GM23248 (cell line): ENCODE measurements around the gene TEX101. TPM values are rescaled to one million over a fixed set of nuclear protein-coding genes. Genes with fewer than 3 reads are reported as not detected.

Experiments used
- DNase-seq: peaks from one replicate; pipeline ENCODE4 v3.0.0-alpha.2; 2015
- H2AFZ ChIP-seq: fragments of 200-600 bp; sonication (generic); 2 replicates; pipeline ENCODE4 v1.6.1; 2016; ENCODE audit warnings: antibody characterized with exemption
- H3F3A ChIP-seq: fragments of 200-600 bp; sonication (generic); 2 replicates; pipeline ENCODE4 v1.6.1; 2016; ENCODE audit warnings: mild to moderate bottlenecking, antibody characterized with exemption, mixed run types; ENCODE audit not compliant: insufficient read depth
- H3K27ac ChIP-seq: fragments of 200-600 bp; sonication (generic); 2 replicates; pipeline ENCODE4 v1.5.1; 2016; ENCODE audit warnings: mild to moderate bottlenecking
- H3K27me3 ChIP-seq: fragments of 200-600 bp; sonication (generic); replicated peaks from 2 replicates; pipeline ENCODE4 v1.6.1; 2016; ENCODE audit warnings: mild to moderate bottlenecking; ENCODE audit not compliant: insufficient read depth
- H3K36me3 ChIP-seq: fragments of 200-600 bp; sonication (generic); 2 replicates; pipeline ENCODE4 v1.6.1; 2016; ENCODE audit warnings: low read depth, mild to moderate bottlenecking
- H3K4me1 ChIP-seq: fragments of 200-600 bp; sonication (generic); 2 replicates; pipeline ENCODE4 v1.6.1; 2016; ENCODE audit warnings: mild to moderate bottlenecking; ENCODE audit not compliant: insufficient read depth
- H3K4me2 ChIP-seq: fragments of 200-600 bp; sonication (generic); one replicate; pipeline ENCODE4 v1.6.1; 2016; ENCODE audit warnings: mild to moderate bottlenecking; ENCODE audit not compliant: unreplicated experiment
- H3K4me3 ChIP-seq: fragments of 200-600 bp; sonication (generic); 2 replicates; pipeline ENCODE4 v1.5.1; 2016; ENCODE audit warnings: mild to moderate bottlenecking
- H3K79me2 ChIP-seq: fragments of 200-600 bp; sonication (generic); 2 replicates; pipeline ENCODE4 v1.6.1; 2016; ENCODE audit warnings: mild to moderate bottlenecking; ENCODE audit not compliant: insufficient read depth
- H3K9ac ChIP-seq: fragments of 200-600 bp; sonication (generic); 2 replicates; pipeline ENCODE4 v1.6.1; 2016; ENCODE audit warnings: mild to moderate bottlenecking
- H3K9me2 ChIP-seq: fragments of 200-600 bp; sonication (generic); 2 replicates; pipeline ENCODE4 v1.6.1; 2016; ENCODE audit warnings: mixed run types, mild to moderate bottlenecking, moderate library complexity; ENCODE audit not compliant: insufficient read depth
- H3K9me3 ChIP-seq: fragments of 200-600 bp; sonication (generic); one replicate; pipeline ENCODE4 v1.6.1; 2017; ENCODE audit warnings: low read depth
- H4K20me1 ChIP-seq: fragments of 200-600 bp; sonication (generic); 2 replicates; pipeline ENCODE4 v1.6.0; 2016; ENCODE audit not compliant: insufficient read depth
- EZH2 ChIP-seq: fragments of 200-600 bp; sonication (generic); IDR thresholded peaks from 2 replicates; pipeline ENCODE4 v1.6.1; 2018; ENCODE audit warnings: antibody characterized with exemption, mild to moderate bottlenecking; ENCODE audit not compliant: insufficient read depth, poor library complexity, severe bottlenecking
- EZH2phosphoT487 ChIP-seq: fragments of 200-600 bp; sonication (generic); IDR thresholded peaks from 2 replicates; pipeline ENCODE4 v1.6.1; 2018; ENCODE audit warnings: antibody characterized with exemption, moderate library complexity, mild to moderate bottlenecking, low read depth; ENCODE audit not compliant: insufficient read depth
- WGBS, 2 experiments: methylation state at CpG; one replicate each; pipeline ENCODE4 v1.1.6; 2015 to 2017; ENCODE audit warnings: low lambda C conversion rate in 2 of 2, low coverage in 1 of 2; ENCODE audit errors: missing lambda C conversion rate in 2 of 2; 5-methylcytosine and 5-hydroxymethylcytosine counted together
- in situ Hi-C: fragments of 300-500 bp; cut with MboI; formaldehyde crosslinking; loops from 2 replicates; pipeline ENCODE4 v1.15.0; 2020
- polyA plus RNA-seq: library from polyadenylated mRNA; unstranded; fragments of >200 nt; fragmentation: Nextera tagmentation; extraction: Ambion mirVana; gene quantifications from 2 replicates; pipeline ENCODE4 v1.2.1, GENCODE V29; 2016
- total RNA-seq: library from RNA; depleted of rRNA; stranded (reverse); fragments of >200 nt; shearing (Covaris generic); gene quantifications from 2 replicates; pipeline ENCODE4 v1.2.3, GENCODE V29; 2014

TEX101 gene
- total and polyA plus RNA-seq, 2 experiments from 2014 or later = not detected

DNA sequence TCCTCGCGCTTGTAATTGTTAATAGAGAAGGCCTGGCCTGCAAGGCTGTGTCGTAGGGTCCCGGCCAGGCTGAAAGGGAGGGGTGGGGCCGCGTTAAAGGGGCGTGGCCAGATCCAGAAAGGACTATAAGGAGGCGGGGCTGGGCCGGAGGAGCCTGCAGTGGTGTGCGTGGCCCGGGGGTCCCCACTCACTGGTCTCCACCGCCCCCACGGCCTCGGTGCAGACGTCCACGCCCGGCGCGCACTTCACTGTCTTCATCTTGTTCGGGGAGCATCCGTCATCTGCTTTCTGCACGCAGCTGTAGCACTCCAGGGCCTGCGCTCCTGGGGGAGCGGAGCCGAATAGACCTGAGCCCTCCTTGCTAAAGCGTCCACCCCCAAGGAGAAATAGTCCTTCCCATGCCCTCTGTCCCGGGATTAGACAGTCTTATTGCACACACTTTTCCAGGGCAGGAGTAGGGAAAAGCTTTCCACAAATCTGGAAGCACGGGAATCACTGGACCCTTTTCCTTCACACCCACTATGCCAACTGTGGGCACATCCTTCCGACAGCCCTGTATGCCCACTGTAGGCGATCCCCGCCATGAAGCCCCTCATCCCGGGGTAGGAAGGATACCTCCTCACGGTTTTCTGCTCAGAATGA is 49.6 kb downstream of the TEX101 start:
- WGBS, 2 experiments = 11 to 13% methylated on average over 28 to 33 of the region's 33 CpGs
- H3F3A ChIP-seq = peaks cover 5% of the 10 kb centered on the region
- in situ Hi-C loops = no loop called here
- H3K36me3 ChIP-seq = no peaks in the 10 kb centered on the region
- H3K4me2 ChIP-seq = peak overlapping the region; percentile 96
- DNase-seq = no peak
- H3K4me3 ChIP-seq = peak overlapping the region; percentile 98
- H3K27ac ChIP-seq = no peak overlapping the region
- no peaks in the 10 kb centered on the region for H3K79me2 ChIP-seq
- peak overlapping the region; percentile 63 for H3K9ac ChIP-seq
- no peaks in the 10 kb centered on the region for H3K27me3 ChIP-seq
- TF ChIP-seq EZH2 (no peak), EZH2phosphoT487 (no peak)
- H3K4me1 ChIP-seq = peaks cover 7% of the 10 kb centered on the region; the same call in 1 of the 2 replicates
- no peaks in the 10 kb centered on the region for H3K9me3 ChIP-seq
- H3K9me2 ChIP-seq = no peaks in the 10 kb centered on the region
- H4K20me1 ChIP-seq = no peaks in the 10 kb centered on the region
- H2AFZ ChIP-seq = peak overlapping the region; percentile 92

DNA sequence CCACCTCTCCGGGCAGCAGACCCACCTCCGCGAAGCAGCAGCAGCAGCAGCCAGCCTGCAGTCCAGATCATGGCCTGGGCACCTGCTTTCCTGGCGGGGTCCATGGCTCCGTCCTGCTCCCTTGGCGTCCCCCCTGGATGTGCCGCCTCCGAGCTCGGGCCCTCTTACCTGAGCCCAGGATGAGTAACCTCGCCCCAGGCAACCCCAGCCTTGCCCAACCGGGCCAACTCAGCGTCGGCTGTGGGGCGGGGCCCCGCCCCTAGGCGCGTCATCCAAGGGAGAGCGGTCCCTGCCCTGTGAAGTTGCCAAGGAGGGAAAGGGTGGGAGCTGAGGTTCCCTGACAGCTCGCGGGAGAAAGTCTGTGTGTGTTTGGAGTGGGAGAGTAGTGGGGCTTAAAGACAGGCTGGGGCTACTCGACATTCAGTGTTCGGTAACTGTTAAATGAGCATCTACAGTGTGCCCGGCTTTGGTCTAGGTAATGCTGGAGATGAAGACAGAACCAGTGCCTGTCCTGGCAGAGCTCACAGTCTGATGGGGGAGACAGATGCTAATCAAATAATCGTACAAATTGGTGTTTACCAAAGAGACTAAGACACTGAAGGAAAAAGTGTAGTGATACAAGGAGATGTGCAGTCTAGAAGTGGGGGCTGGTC is 50.9 kb downstream of the TEX101 start, which contains the start of gene LYPD3:
Gene LYPD3, minus strand, starts transcription at position 141 of the 653 bp plus-strand sequence. Its CDS starts 37 bp downstream, at position 104.
- TF ChIP-seq EZH2 = no peak
- TF ChIP-seq EZH2phosphoT487 = no peak
- DNase-seq = peak; percentile 82
- Histone ChIP-seq H2AFZ (peak within 1 kb of the TSS; percentile 92), H3K9me3 (no peaks in the 10 kb centered on the region), H3F3A (peaks cover 7% of the 10 kb centered on the region), H3K27ac (no peak within 1 kb of the TSS), H3K36me3 (no peaks in the 10 kb centered on the region), H3K4me1 (peaks cover 7% of the 10 kb centered on the region; the same call in 1 of the 2 replicates), H4K20me1 (no peaks in the 10 kb centered on the region), H3K27me3 (no peaks in the 10 kb centered on the region), H3K9me2 (no peaks in the 10 kb centered on the region), H3K4me3 (no peak within 1 kb of the TSS), H3K4me2 (no peak within 1 kb of the TSS), H3K79me2 (no peaks in the 10 kb centered on the region), H3K9ac (no peak within 1 kb of the TSS)
- in situ Hi-C loops = no loop called here
- WGBS, 2 experiments = 21 to 22% methylated on average over 24 of the region's 24 CpGs

DNA sequence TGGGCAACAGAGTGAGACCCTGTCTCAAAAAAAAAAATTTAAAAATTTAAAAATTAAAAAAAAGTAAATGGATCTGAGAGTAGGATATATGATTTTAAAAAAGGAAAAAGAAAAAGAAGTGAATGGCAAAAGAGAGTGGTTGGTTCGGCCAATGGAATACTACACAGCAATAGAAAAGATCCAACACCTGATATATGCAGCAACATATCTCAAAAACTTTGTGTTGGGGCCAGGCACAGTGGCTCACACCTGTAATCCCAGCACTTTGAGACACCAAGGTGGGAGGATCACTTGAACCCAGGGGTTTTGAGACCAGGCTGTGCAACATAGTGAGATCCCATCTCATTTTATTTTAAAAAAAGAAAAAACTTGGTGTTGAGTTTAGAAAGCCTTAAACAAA is 52.1 kb downstream of the TEX101 start:
- H3K9me3 ChIP-seq = no peaks in the 10 kb centered on the region
- peaks cover 7% of the 10 kb centered on the region; the same call in 1 of the 2 replicates for H3K4me1 ChIP-seq
- H3K27ac ChIP-seq = no peak overlapping the region
- no peaks in the 10 kb centered on the region for H3K36me3 ChIP-seq
- peaks cover 7% of the 10 kb centered on the region for H3F3A ChIP-seq
- no peak for DNase-seq
- no peaks in the 10 kb centered on the region for H3K27me3 ChIP-seq
- no peak overlapping the region for H2AFZ ChIP-seq
- in situ Hi-C loops = no loop called here
- 77 to 84% methylated on average over 1 of the region's 1 CpG for WGBS, 2 experiments
- TF ChIP-seq EZH2phosphoT487 (no peak), EZH2 (no peak)
- H4K20me1 ChIP-seq = no peaks in the 10 kb centered on the region
- no peak overlapping the region for H3K9ac ChIP-seq
- H3K79me2 ChIP-seq = no peaks in the 10 kb centered on the region
- H3K4me2 ChIP-seq = no peak overlapping the region
- no peak overlapping the region for H3K4me3 ChIP-seq
- no peaks in the 10 kb centered on the region for H3K9me2 ChIP-seq

DNA sequence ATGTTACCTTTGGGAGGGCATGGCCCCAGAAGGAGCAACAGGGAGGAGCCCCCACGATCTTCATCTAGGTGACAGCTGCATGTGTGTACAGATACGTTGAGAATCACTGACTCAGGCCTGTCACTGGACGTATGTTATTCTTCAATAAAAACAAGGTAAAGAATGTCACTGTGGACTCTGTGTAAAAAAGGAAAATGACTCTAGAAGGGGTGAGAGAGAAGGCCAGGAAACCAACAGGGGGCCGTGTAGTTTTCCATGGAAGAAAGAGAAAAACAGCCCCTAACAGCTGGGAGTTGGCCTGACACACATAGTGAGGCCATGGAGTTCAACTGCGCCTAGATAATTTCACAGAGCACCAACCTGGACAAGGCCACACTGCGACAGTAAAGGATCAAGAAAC is 52.6 kb downstream of the TEX101 start:
- Histone ChIP-seq H3K4me2 (no peak overlapping the region), H3K27ac (no peak overlapping the region), H3K4me3 (no peak overlapping the region), H4K20me1 (no peaks in the 10 kb centered on the region), H3F3A (peaks cover 7% of the 10 kb centered on the region), H2AFZ (no peak overlapping the region), H3K9ac (no peak overlapping the region), H3K36me3 (no peaks in the 10 kb centered on the region), H3K27me3 (no peaks in the 10 kb centered on the region), H3K9me3 (no peaks in the 10 kb centered on the region), H3K9me2 (no peaks in the 10 kb centered on the region), H3K79me2 (no peaks in the 10 kb centered on the region), H3K4me1 (peaks cover 7% of the 10 kb centered on the region; the same call in 1 of the 2 replicates)
- DNase-seq = no peak
- TF ChIP-seq EZH2phosphoT487 (no peak), EZH2 (no peak)
- WGBS, 2 experiments = 74 to 81% methylated on average over 6 of the region's 6 CpGs
- in situ Hi-C loops = no loop called here
